ENCODE measurements around the gene MT1X. TPM values are rescaled to one million over a fixed set of nuclear protein-coding genes. Genes with fewer than 3 reads are reported as not detected.
A peak's percentile ranks its signal among the peaks of the same experiment; 100 is the strongest.

The MT1X gene
- total RNA-seq, 1 donor from 2014 or later, result 63.8 TPM

GRCh38 chr16:56690420-56691122 lies 8.3 kb downstream of the MT1X start:
- no peak overlapping the region for H3K27ac Mint-ChIP-seq (ENCODE audit: unreplicated experiment)
- DNase-seq (ENCODE audit: extremely low spot score, unreplicated experiment), result no peak
- no peak for TF ChIP-seq CTCF (IDR thresholded peaks at IDR 0.05)
- H3K27me3 Mint-ChIP-seq (ENCODE audit: unreplicated experiment), result no peaks in the 10 kb centered on the region
- H3K9me3 Mint-ChIP-seq (ENCODE audit: unreplicated experiment), result peaks cover 9% of the 10 kb centered on the region
- H3K4me1 Mint-ChIP-seq (ENCODE audit: unreplicated experiment), result peaks cover 30% of the 10 kb centered on the region
- H3K4me3 Mint-ChIP-seq (ENCODE audit: unreplicated experiment), result no peak overlapping the region
- H3K36me3 Mint-ChIP-seq (ENCODE audit: unreplicated experiment), result peaks cover 8% of the 10 kb centered on the region

GRCh38 chr16:56691885-56692284 lies 9.6 kb downstream of the MT1X start:
- peaks cover 30% of the 10 kb centered on the region for H3K4me1 Mint-ChIP-seq (ENCODE audit: unreplicated experiment)

GRCh38 chr16:56695246-56695645 lies 13.0 kb downstream of the MT1X start:
- Mint-ChIP-seq H3K27me3 (ENCODE audit: unreplicated experiment) (no peaks in the 10 kb centered on the region), H3K36me3 (ENCODE audit: unreplicated experiment) (no peaks in the 10 kb centered on the region), H3K27ac (ENCODE audit: unreplicated experiment) (no peak overlapping the region), H3K9me3 (ENCODE audit: unreplicated experiment) (no peaks in the 10 kb centered on the region), H3K4me3 (ENCODE audit: unreplicated experiment) (no peak overlapping the region), H3K4me1 (ENCODE audit: unreplicated experiment) (peaks cover 18% of the 10 kb centered on the region)
- DNase-seq (ENCODE audit: extremely low spot score, unreplicated experiment), result no peak
- TF ChIP-seq CTCF (IDR thresholded peaks at IDR 0.05), result no peak

More at GRCh38 chr16:56691885-56692284, 9.6 kb downstream of the MT1X start:
- Mint-ChIP-seq H3K27ac (ENCODE audit: unreplicated experiment) (peak overlapping the region; percentile 73), H3K9me3 (ENCODE audit: unreplicated experiment) (peaks cover 4% of the 10 kb centered on the region), H3K27me3 (ENCODE audit: unreplicated experiment) (no peaks in the 10 kb centered on the region), H3K4me3 (ENCODE audit: unreplicated experiment) (no peak overlapping the region), H3K36me3 (ENCODE audit: unreplicated experiment) (peaks cover 3% of the 10 kb centered on the region)
- no peak for DNase-seq (ENCODE audit: extremely low spot score, unreplicated experiment)
- TF ChIP-seq CTCF (IDR thresholded peaks at IDR 0.05), result no peak

- no peak overlapping the region for H3K4me3 Mint-ChIP-seq (ENCODE audit: unreplicated experiment)
- DNase-seq (ENCODE audit: extremely low spot score, unreplicated experiment), result no peak
- H3K4me1 Mint-ChIP-seq (ENCODE audit: unreplicated experiment), result peaks cover 13% of the 10 kb centered on the region
- no peak overlapping the region for H3K27ac Mint-ChIP-seq (ENCODE audit: unreplicated experiment)
- H3K9me3 Mint-ChIP-seq (ENCODE audit: unreplicated experiment), result no peaks in the 10 kb centered on the region
- no peak for TF ChIP-seq CTCF (IDR thresholded peaks at IDR 0.05)
- no peaks in the 10 kb centered on the region for H3K27me3 Mint-ChIP-seq (ENCODE audit: unreplicated experiment)
- no peaks in the 10 kb centered on the region for H3K36me3 Mint-ChIP-seq (ENCODE audit: unreplicated experiment)
Observed at GRCh38 chr16:56697456-56698155, 15.3 kb downstream of the MT1X start.

GRCh38 chr16:56700195-56700594 lies 17.9 kb downstream of the MT1X start:
- DNase-seq (ENCODE audit: extremely low spot score, unreplicated experiment), result no peak
- H3K4me3 Mint-ChIP-seq (ENCODE audit: unreplicated experiment), result no peak overlapping the region
- H3K27me3 Mint-ChIP-seq (ENCODE audit: unreplicated experiment), result no peaks in the 10 kb centered on the region
- H3K36me3 Mint-ChIP-seq (ENCODE audit: unreplicated experiment), result no peaks in the 10 kb centered on the region
- no peaks in the 10 kb centered on the region for H3K9me3 Mint-ChIP-seq (ENCODE audit: unreplicated experiment)
- TF ChIP-seq CTCF (IDR thresholded peaks at IDR 0.05), result no peak
- peaks cover 11% of the 10 kb centered on the region for H3K4me1 Mint-ChIP-seq (ENCODE audit: unreplicated experiment)
- no peak overlapping the region for H3K27ac Mint-ChIP-seq (ENCODE audit: unreplicated experiment)

All from osteocyte (in vitro differentiated cells).